HepG2 (cell line): ENCODE data around the gene NRSN2. TPM values are rescaled to one million over a fixed set of nuclear protein-coding genes. Genes with fewer than 3 reads are reported as not detected.
A peak's percentile ranks its signal among the peaks of the same experiment; 100 is the strongest.

Source experiments
- ATAC-seq: fragments of 200-7000 bp; cut with Tn5 transposase; 3 replicates; pipeline ENCODE4 v1.9.1; 2020; ENCODE audit warnings: mild to moderate bottlenecking, moderate library complexity
- BruUV-seq: library from RNA; stranded (reverse); fragments of 400-500 nt; replicated peaks from 2 replicates; lab custom pipeline; 2021; lab: Mats Ljungman, UMichigan
- CTCF ChIA-PET: fragments of 300-600 bp; formaldehyde crosslinking; extraction: SDS; loops from one replicate; lab custom pipeline; 2021; ENCODE audit warnings: low total read pairs, inconsistent platforms, low intra/inter-chr PET ratio; lab: Yijun Ruan, JAX
- POLR2A ChIA-PET: fragments of 350-600 bp; sonication (Branson Sonifier 250); formaldehyde crosslinking; loops from one replicate; lab custom pipeline; 2020; ENCODE audit warnings: antibody characterized with exemption, inconsistent platforms; lab: Yijun Ruan, JAX
- DNase-seq: peaks from one replicate; pipeline ENCODE4 v3.0.0-alpha.2; 2015; ENCODE audit warnings: low spot score
- FAIRE-seq: peaks from 3 replicates; lab custom pipeline; 2011; peaks lifted over from hg19 to GRCh38; lab: Jason Lieb, UNC
- H2AFZ ChIP-seq: one replicate; pipeline ENCODE4 v1.6.1; 2011; ENCODE audit warnings: low read length, inconsistent platforms
- H3K27ac ChIP-seq: fragments of 300-600 bp; 3 replicates; pipeline ENCODE4 v1.8.0; 2011; ENCODE audit warnings: mixed run types, mild to moderate bottlenecking, mixed read lengths, low read length, inconsistent platforms; ENCODE audit not compliant: insufficient read depth; ENCODE audit errors: extremely low read length
- H3K27me3 ChIP-seq, 2 experiments: fragments of 200-600 bp in 1 of 2; 2 replicates in 1 of 2; 3 replicates in 1 of 2; pipeline versions ENCODE4 v1.6.0 to v1.8.0; 2011; ENCODE audit warnings: low read length in 2 of 2, mild to moderate bottlenecking in 2 of 2, moderate library complexity in 2 of 2, inconsistent platforms in 1 of 2; ENCODE audit not compliant: insufficient read depth in 2 of 2, control insufficient read depth in 1 of 2
- H3K36me3 ChIP-seq, 2 experiments: fragments of 200-600 bp in 1 of 2; replicated peaks in 1 of 2; 2 replicates in 1 of 2; 3 replicates in 1 of 2; pipeline versions ENCODE4 v1.5.1 to v1.8.0; 2011; ENCODE audit warnings: low read length in 2 of 2, inconsistent platforms in 1 of 2; ENCODE audit not compliant: insufficient read depth in 2 of 2, control insufficient read depth in 1 of 2
- H3K4me1 ChIP-seq: 2 replicates; pipeline ENCODE4 v1.5.1; 2012; ENCODE audit warnings: low read length, inconsistent platforms; ENCODE audit not compliant: insufficient read depth
- H3K4me2 ChIP-seq: 2 replicates; pipeline ENCODE4 v1.6.0; 2011; ENCODE audit warnings: low read depth, low read length, inconsistent platforms
- H3K4me3 ChIP-seq, 3 experiments: fragments of 200-600 bp in 1 of 3; sonication (generic), shearing (Covaris generic) in 1 of 3; replicated peaks in 1 of 3; 2 replicates each; pipeline ENCODE4 v1.5.1; 2011 to 2016; ENCODE audit warnings: low read length in 3 of 3, inconsistent platforms in 2 of 3, low read depth in 2 of 3, mild to moderate bottlenecking in 2 of 3, control low read depth in 1 of 3, mixed read lengths in 1 of 3; ENCODE audit not compliant: insufficient read depth in 1 of 3
- H3K79me2 ChIP-seq: one replicate; pipeline ENCODE4 v1.6.1; 2011; ENCODE audit warnings: low read length, inconsistent platforms; ENCODE audit not compliant: insufficient read depth
- H3K9ac ChIP-seq: 2 replicates; pipeline ENCODE4 v1.6.0; 2011; ENCODE audit warnings: mild to moderate bottlenecking, low read depth, low read length, inconsistent platforms; ENCODE audit not compliant: insufficient read depth
- H3K9me3 ChIP-seq: 2 replicates; pipeline ENCODE4 v1.5.1; 2012; ENCODE audit warnings: mild to moderate bottlenecking, low read length
- H4K20me1 ChIP-seq: 2 replicates; pipeline ENCODE4 v1.6.0; 2011; ENCODE audit warnings: inconsistent platforms, mild to moderate bottlenecking, low read length, moderate library complexity; ENCODE audit not compliant: insufficient read depth
- ARHGAP35 ChIP-seq: sonication (generic); formaldehyde crosslinking; IDR thresholded peaks from 2 replicates; pipeline ENCODE4 v1.9.0; 2022; ENCODE audit warnings: mild to moderate bottlenecking, inconsistent platforms, moderate library complexity, missing genetic modification reagents, borderline replicate concordance
- ATF1 ChIP-seq: IDR thresholded peaks from 2 replicates; pipeline ENCODE4 v1.6.1; 2016; ENCODE audit warnings: mild to moderate bottlenecking, control low read depth
- CEBPB ChIP-seq: IDR thresholded peaks from 2 replicates; pipeline ENCODE4 v1.6.1; 2011; ENCODE audit warnings: low read depth, low read length, improper control_type of control experiment, borderline replicate concordance
- ESRRA ChIP-seq: sonication (generic); formaldehyde crosslinking; IDR thresholded peaks from 2 replicates; pipeline ENCODE4 v1.5.1; 2020; ENCODE audit warnings: mild to moderate bottlenecking, low read depth, missing genetic modification reagents
- HNRNPLL ChIP-seq: fragments of 200-400 bp; formaldehyde crosslinking; IDR thresholded peaks from 2 replicates; pipeline ENCODE4 v1.6.1; 2017; ENCODE audit warnings: mild to moderate bottlenecking, low read depth, low read length; ENCODE audit not compliant: poor library complexity, severe bottlenecking
- JUNB ChIP-seq: sonication (generic); formaldehyde crosslinking; IDR thresholded peaks from 2 replicates; pipeline ENCODE4 v1.8.0; 2022; ENCODE audit warnings: missing genetic modification reagents, mild to moderate bottlenecking, borderline replicate concordance
- KDM3A ChIP-seq: IDR thresholded peaks from 2 replicates; pipeline ENCODE4 v1.6.1; 2018; ENCODE audit warnings: low read depth, missing compliant biosample characterization
- MYNN ChIP-seq: sonication (generic); formaldehyde crosslinking; IDR thresholded peaks from 2 replicates; pipeline ENCODE4 v1.4.0; 2020; ENCODE audit warnings: mild to moderate bottlenecking, low read depth, missing genetic modification reagents
- NR2F2 ChIP-seq: IDR thresholded peaks from 2 replicates; pipeline ENCODE4 v1.6.1; 2012; ENCODE audit warnings: low read depth, inconsistent platforms, borderline replicate concordance
- PRPF4 ChIP-seq: fragments of 200-400 bp; formaldehyde crosslinking; IDR thresholded peaks from 2 replicates; pipeline ENCODE4 v1.6.1; 2016; ENCODE audit warnings: low read length, low read depth; ENCODE audit not compliant: poor library complexity, severe bottlenecking
- SMARCC2 ChIP-seq: fragments of 450-650 bp; IDR thresholded peaks from 2 replicates; pipeline ENCODE4 v1.6.1; 2017; ENCODE audit warnings: antibody characterized with exemption, mild to moderate bottlenecking
- TAF1 ChIP-seq: sonication (generic); formaldehyde crosslinking; IDR thresholded peaks from 2 replicates; pipeline ENCODE4 v1.4.0; 2020; ENCODE audit warnings: missing genetic modification reagents
- TSC22D2 ChIP-seq: sonication (generic); formaldehyde crosslinking; IDR thresholded peaks from 2 replicates; pipeline ENCODE4 v1.5.1; 2020; ENCODE audit warnings: missing genetic modification reagents, mild to moderate bottlenecking, borderline replicate concordance
- U2AF2 ChIP-seq: fragments of 200-400 bp; formaldehyde crosslinking; IDR thresholded peaks from 2 replicates; pipeline ENCODE4 v1.6.1; 2017; ENCODE audit warnings: low read depth, mild to moderate bottlenecking, low read length
- ZFP62 ChIP-seq: sonication (generic); formaldehyde crosslinking; IDR thresholded peaks from 2 replicates; pipeline ENCODE4 v1.4.0; 2020; ENCODE audit warnings: missing genetic modification reagents
- ZFY ChIP-seq: sonication (generic); formaldehyde crosslinking; IDR thresholded peaks from 2 replicates; pipeline ENCODE4 v1.4.0; 2020; ENCODE audit warnings: missing genetic modification reagents
- ZNF143 ChIP-seq: sonication (generic); formaldehyde crosslinking; IDR thresholded peaks from 2 replicates; pipeline ENCODE4 v1.4.0; 2020; ENCODE audit warnings: missing genetic modification reagents
- ZNF20 ChIP-seq: sonication (generic); formaldehyde crosslinking; IDR thresholded peaks from 2 replicates; pipeline ENCODE4 v1.4.0; 2020; ENCODE audit warnings: mild to moderate bottlenecking, moderate library complexity, missing genetic modification reagents
- ZNF33A ChIP-seq: sonication (generic); formaldehyde crosslinking; IDR thresholded peaks from 2 replicates; pipeline ENCODE4 v1.5.1; 2020; ENCODE audit warnings: missing genetic modification reagents, mild to moderate bottlenecking, moderate library complexity, borderline replicate concordance
- WGBS: methylation state at CpG from one replicate; pipeline ENCODE4 v1.1.6; 2017; ENCODE audit warnings: low lambda C conversion rate; 5-methylcytosine and 5-hydroxymethylcytosine counted together
- in situ Hi-C: cut with HindIII; loops from 2 replicates; pipeline ENCODE4 v1.10.0; 2017; ENCODE audit warnings: low pct_unique_long_range_greater_than_20kb; ENCODE audit not compliant: extremely low pct_ligation_motif_present
- intact Hi-C: fragments of 100-400 bp; cut with micrococcal nuclease; formaldehyde crosslinking; loops from one replicate; pipeline ENCODE4 v1.10.0; 2022; ENCODE audit not compliant: unreplicated experiment
- polyA plus RNA-seq, 8 experiments: library from polyadenylated mRNA; depleted of rRNA in 3 of 8; stranded (reverse) in 7 of 8; unstranded in 1 of 8; fragments of >200 nt; fragmentation: Illumina TruSeq in 4 of 8; extraction: Trizol in 4 of 8; gene quantifications; 2 replicates each; pipeline versions ENCODE4 v1.2.1 to v1.2.3, GENCODE V29; 2011 to 2016; ENCODE audit warnings: low read depth in 4 of 8, missing spikeins in 1 of 8, mixed read lengths in 1 of 8; ENCODE audit not compliant: insufficient read depth in 1 of 8
- total RNA-seq, 5 experiments: library from RNA; depleted of rRNA; stranded (reverse); fragments of >200 nt; fragmentation: Illumina TruSeq; extraction: Trizol; gene quantifications; 2 replicates each; pipeline ENCODE4 v1.2.3, GENCODE V29; 2016; ENCODE audit warnings: low read depth in 1 of 5
- TF ChIP-seq, protein P1 (sequence below): sonication (generic); formaldehyde crosslinking; IDR thresholded peaks from 2 replicates; pipeline ENCODE4 v1.4.0; 2020; ENCODE audit warnings: low read depth, mild to moderate bottlenecking, missing genetic modification reagents

NRSN2 gene
- total and polyA plus RNA-seq, 2 of the 13 experiments (the other 11 are each of a cell fraction or from before 2014, with no cell fraction given) = 32.3 to 49.4 TPM

DNA sequence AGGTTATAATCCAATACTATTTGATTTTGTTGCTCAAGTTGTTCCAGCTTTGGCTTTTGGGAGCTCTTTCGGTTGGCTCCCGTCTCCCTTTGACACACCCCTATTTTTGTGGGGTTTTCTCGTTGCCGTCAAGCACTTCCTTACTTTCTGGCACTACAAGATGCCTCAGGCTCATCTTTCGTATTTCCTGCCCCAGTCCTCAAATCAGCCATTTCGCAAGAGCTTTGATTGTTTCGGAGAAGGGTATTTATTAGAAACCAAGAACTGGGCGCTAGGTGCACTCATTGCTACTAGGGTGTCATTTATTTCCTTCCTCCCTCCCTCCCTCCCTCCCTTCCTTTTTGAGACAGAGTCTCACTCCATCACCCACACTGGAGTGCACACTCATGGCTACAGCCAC lies 34.8 kb upstream of the NRSN2 start:
- in situ Hi-C loops (no loop called here), intact Hi-C loops (no loop called here)
- H3K4me1 ChIP-seq = peaks cover 41% of the 10 kb centered on the region
- no peak for ATAC-seq
- no peaks in the 10 kb centered on the region for H3K79me2 ChIP-seq
- ChIA-PET POLR2A (interaction anchor here (1.7 to 3.7 kb wide), 2 partner anchors 13 kb away, joined by 5 to 9 read pairs; partner anchors contain the start of gene SOX12), CTCF (no interaction called here)
- H3K4me2 ChIP-seq = no peak overlapping the region
- H3K9me3 ChIP-seq = no peaks in the 10 kb centered on the region
- H3K4me3 ChIP-seq = no peak overlapping the region
- no peak overlapping the region for H2AFZ ChIP-seq
- no peak overlapping the region for H3K27ac ChIP-seq
- FAIRE-seq = no peak
- no peaks in the 10 kb centered on the region; a peak in 1 of 5 replicates for H3K27me3 ChIP-seq
- no peaks in the 10 kb centered on the region for H3K36me3 ChIP-seq
- DNase-seq = no peak
- WGBS = 85% methylated on average over 8 of the region's 8 CpGs
- peak; percentile 78 for TF ChIP-seq CEBPB
- no peak for TF ChIP-seq KDM3A (CRISPR knock-in tag)
- no peak overlapping the region for H3K9ac ChIP-seq
- no TSS peak for BruUV-seq
- no peaks in the 10 kb centered on the region for H4K20me1 ChIP-seq

DNA sequence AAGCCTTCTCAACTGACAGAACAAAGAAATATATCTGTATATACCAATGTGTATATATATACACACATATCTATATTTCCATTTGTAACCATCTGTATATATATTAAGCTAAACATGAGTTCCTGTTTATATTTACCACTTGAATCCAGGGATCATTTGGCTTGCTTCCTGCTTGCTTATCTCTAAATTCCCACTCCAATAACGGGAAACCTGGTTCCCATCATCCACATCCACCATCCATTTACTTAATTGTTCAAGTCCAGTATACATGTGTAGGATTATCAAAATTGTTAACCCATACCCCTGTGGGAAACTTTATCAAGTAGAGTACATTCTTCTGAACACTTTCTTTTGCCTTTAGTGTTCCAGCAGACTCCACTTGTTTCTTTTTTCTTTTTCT lies 34.0 kb upstream of the NRSN2 start:
- no peak for FAIRE-seq
- Histone ChIP-seq H3K27ac (no peak overlapping the region), H3K9ac (no peak overlapping the region), H2AFZ (no peak overlapping the region), H4K20me1 (no peaks in the 10 kb centered on the region), H3K27me3 (no peaks in the 10 kb centered on the region; a peak in 1 of 5 replicates), H3K36me3 (no peaks in the 10 kb centered on the region), H3K4me1 (peaks cover 41% of the 10 kb centered on the region), H3K4me3 (no peak overlapping the region), H3K9me3 (no peaks in the 10 kb centered on the region), H3K79me2 (no peaks in the 10 kb centered on the region), H3K4me2 (no peak overlapping the region)
- BruUV-seq = no TSS peak
- no peak for DNase-seq
- 41% methylated on average over 1 of the region's 1 CpG for WGBS
- intact Hi-C loops = no loop called here
- no peak for ATAC-seq
- POLR2A ChIA-PET = interaction anchor here (1.7 to 3.7 kb wide), 2 partner anchors 12 to 14 kb away, joined by 5 to 9 read pairs; partner anchors contain the start of gene SOX12
- in situ Hi-C loops = no loop called here
- CTCF ChIA-PET = no interaction called here
- TF ChIP-seq, protein P1, sequence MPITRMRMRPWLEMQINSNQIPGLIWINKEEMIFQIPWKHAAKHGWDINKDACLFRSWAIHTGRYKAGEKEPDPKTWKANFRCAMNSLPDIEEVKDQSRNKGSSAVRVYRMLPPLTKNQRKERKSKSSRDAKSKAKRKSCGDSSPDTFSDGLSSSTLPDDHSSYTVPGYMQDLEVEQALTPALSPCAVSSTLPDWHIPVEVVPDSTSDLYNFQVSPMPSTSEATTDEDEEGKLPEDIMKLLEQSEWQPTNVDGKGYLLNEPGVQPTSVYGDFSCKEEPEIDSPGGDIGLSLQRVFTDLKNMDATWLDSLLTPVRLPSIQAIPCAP (CRISPR knock-in tag) = no peak
- TF ChIP-seq SMARCC2 (no peak), HNRNPLL (no peak), JUNB (CRISPR knock-in tag) (no peak), TAF1 (CRISPR knock-in tag) (no peak), ZNF143 (CRISPR knock-in tag) (no peak), ESRRA (CRISPR knock-in tag) (no peak), ZNF20 (CRISPR knock-in tag) (no peak), PRPF4 (no peak), ZFP62 (CRISPR knock-in tag) (no peak), ARHGAP35 (CRISPR knock-in tag) (no peak), MYNN (CRISPR knock-in tag) (no peak), TSC22D2 (CRISPR knock-in tag) (no peak), ZNF33A (CRISPR knock-in tag) (no peak), U2AF2 (no peak), ATF1 (CRISPR knock-in tag) (no peak), ZFY (no peak), NR2F2 (no peak)
